ENCODE results near the gene JAZF1.

GRCh38 chr7:28069807-28070206, 110.8 kb downstream of the JAZF1 start:
- no peak for TF ChIP-seq PATZ1 (CRISPR knock-in tag; IDR thresholded peaks at IDR 0.05; ENCODE audit: borderline replicate concordance)
- TF ChIP-seq CSRNP3 (CRISPR knock-in tag; IDR thresholded peaks at IDR 0.05): no peak
- no peak for TF ChIP-seq ZNF70 (CRISPR knock-in tag; IDR thresholded peaks at IDR 0.05)
- peak; percentile 35; the same call in 1 of the 2 replicates for TF ChIP-seq ISL1 (CRISPR knock-in tag; IDR thresholded peaks at IDR 0.05)
- TF ChIP-seq CREB5 (CRISPR knock-in tag; IDR thresholded peaks at IDR 0.05; ENCODE audit: low read depth): no peak
- no peak for TF ChIP-seq ESRRG (CRISPR knock-in tag; IDR thresholded peaks at IDR 0.05)
- no peak for TF ChIP-seq TCF4 (CRISPR knock-in tag; IDR thresholded peaks at IDR 0.05; ENCODE audit: borderline replicate concordance)
- TF ChIP-seq SNAI2 (CRISPR knock-in tag; IDR thresholded peaks at IDR 0.05): no peak
- no peak for TF ChIP-seq ZNF8 (CRISPR knock-in tag; IDR thresholded peaks at IDR 0.05)
